ENCODE results near the gene ZNF248.

ZNF248 gene

GRCh38 chr10:37789590-37789989 lies 67.8 kb downstream of the ZNF248 start:
- TF ChIP-seq PATZ1 (CRISPR knock-in tag; IDR thresholded peaks at IDR 0.05; ENCODE audit: borderline replicate concordance): no peak
- TF ChIP-seq, protein P1, sequence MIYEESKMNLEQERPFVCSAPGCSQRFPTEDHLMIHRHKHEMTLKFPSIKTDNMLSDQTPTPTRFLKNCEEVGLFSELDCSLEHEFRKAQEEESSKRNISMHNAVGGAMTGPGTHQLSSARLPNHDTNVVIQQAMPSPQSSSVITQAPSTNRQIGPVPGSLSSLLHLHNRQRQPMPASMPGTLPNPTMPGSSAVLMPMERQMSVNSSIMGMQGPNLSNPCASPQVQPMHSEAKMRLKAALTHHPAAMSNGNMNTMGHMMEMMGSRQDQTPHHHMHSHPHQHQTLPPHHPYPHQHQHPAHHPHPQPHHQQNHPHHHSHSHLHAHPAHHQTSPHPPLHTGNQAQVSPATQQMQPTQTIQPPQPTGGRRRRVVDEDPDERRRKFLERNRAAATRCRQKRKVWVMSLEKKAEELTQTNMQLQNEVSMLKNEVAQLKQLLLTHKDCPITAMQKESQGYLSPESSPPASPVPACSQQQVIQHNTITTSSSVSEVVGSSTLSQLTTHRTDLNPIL (CRISPR knock-in tag; IDR thresholded peaks at IDR 0.05; ENCODE audit: low read depth): no peak
- no peak for TF ChIP-seq OSR1 (CRISPR knock-in tag; IDR thresholded peaks at IDR 0.05)
- TF ChIP-seq ISL1 (CRISPR knock-in tag; IDR thresholded peaks at IDR 0.05): no peak
- TF ChIP-seq, protein P2, sequence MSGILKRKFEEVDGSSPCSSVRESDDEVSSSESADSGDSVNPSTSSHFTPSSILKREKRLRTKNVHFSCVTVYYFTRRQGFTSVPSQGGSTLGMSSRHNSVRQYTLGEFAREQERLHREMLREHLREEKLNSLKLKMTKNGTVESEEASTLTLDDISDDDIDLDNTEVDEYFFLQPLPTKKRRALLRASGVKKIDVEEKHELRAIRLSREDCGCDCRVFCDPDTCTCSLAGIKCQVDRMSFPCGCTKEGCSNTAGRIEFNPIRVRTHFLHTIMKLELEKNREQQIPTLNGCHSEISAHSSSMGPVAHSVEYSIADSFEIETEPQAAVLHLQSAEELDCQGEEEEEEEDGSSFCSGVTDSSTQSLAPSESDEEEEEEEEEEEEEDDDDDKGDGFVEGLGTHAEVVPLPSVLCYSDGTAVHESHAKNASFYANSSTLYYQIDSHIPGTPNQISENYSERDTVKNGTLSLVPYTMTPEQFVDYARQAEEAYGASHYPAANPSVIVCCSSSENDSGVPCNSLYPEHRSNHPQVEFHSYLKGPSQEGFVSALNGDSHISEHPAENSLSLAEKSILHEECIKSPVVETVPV (CRISPR knock-in tag; IDR thresholded peaks at IDR 0.05): no peak
- no peak for TF ChIP-seq GLIS3 (CRISPR knock-in tag; IDR thresholded peaks at IDR 0.05)

DNA sequence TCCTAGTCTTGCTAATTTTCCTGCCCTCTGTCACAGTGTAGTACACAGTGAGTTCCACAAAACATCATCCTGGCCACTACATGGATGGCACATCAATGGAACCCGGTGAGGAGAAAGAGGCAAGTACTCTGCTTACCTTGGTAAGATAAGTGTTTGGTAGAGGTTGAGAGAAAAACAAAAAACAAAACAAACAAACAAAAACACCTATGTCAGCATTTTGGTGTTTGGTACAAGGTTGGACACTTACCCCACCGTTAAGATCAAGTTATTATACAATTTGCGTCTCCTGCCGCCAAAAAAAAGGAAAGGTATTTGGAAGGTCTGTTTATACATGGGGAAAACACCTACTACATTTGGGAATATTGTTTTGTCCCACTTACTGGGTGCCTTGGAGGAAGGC lies 72.7 kb downstream of the ZNF248 start:
- ATAC-seq: no peak
- no peak for TF ChIP-seq ISL1 (CRISPR knock-in tag; IDR thresholded peaks at IDR 0.05)
- TF ChIP-seq POU6F1 (CRISPR knock-in tag; IDR thresholded peaks at IDR 0.05; ENCODE audit: borderline replicate concordance, low read depth): no peak
- TF ChIP-seq ZFP3 (CRISPR knock-in tag; IDR thresholded peaks at IDR 0.05): no peak
- no peak for TF ChIP-seq ZNF70 (CRISPR knock-in tag; IDR thresholded peaks at IDR 0.05)
- no peak for TF ChIP-seq OSR1 (CRISPR knock-in tag; IDR thresholded peaks at IDR 0.05)
- no peak for TF ChIP-seq RARB (CRISPR knock-in tag; IDR thresholded peaks at IDR 0.05)
- TF ChIP-seq TCF4 (CRISPR knock-in tag; IDR thresholded peaks at IDR 0.05; ENCODE audit: borderline replicate concordance): no peak
- TF ChIP-seq BACH2 (CRISPR knock-in tag; IDR thresholded peaks at IDR 0.05; ENCODE audit: borderline replicate concordance): no peak
- TF ChIP-seq, protein P3, sequence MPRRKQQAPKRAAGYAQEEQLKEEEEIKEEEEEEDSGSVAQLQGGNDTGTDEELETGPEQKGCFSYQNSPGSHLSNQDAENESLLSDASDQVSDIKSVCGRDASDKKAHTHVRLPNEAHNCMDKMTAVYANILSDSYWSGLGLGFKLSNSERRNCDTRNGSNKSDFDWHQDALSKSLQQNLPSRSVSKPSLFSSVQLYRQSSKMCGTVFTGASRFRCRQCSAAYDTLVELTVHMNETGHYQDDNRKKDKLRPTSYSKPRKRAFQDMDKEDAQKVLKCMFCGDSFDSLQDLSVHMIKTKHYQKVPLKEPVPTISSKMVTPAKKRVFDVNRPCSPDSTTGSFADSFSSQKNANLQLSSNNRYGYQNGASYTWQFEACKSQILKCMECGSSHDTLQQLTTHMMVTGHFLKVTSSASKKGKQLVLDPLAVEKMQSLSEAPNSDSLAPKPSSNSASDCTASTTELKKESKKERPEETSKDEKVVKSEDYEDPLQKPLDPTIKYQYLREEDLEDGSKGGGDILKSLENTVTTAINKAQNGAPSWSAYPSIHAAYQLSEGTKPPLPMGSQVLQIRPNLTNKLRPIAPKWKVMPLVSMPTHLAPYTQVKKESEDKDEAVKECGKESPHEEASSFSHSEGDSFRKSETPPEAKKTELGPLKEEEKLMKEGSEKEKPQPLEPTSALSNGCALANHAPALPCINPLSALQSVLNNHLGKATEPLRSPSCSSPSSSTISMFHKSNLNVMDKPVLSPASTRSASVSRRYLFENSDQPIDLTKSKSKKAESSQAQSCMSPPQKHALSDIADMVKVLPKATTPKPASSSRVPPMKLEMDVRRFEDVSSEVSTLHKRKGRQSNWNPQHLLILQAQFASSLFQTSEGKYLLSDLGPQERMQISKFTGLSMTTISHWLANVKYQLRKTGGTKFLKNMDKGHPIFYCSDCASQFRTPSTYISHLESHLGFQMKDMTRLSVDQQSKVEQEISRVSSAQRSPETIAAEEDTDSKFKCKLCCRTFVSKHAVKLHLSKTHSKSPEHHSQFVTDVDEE (CRISPR knock-in tag; IDR thresholded peaks at IDR 0.05): no peak
- TF ChIP-seq ZNF8 (CRISPR knock-in tag; IDR thresholded peaks at IDR 0.05): no peak
- no peak for TF ChIP-seq TOX (CRISPR knock-in tag; IDR thresholded peaks at IDR 0.05; ENCODE audit: borderline replicate concordance)
- TF ChIP-seq ARNTL (CRISPR knock-in tag; IDR thresholded peaks at IDR 0.05; ENCODE audit: borderline replicate concordance, low read depth): no peak
- TF ChIP-seq, protein P1 (CRISPR knock-in tag; IDR thresholded peaks at IDR 0.05; ENCODE audit: low read depth): no peak
- TF ChIP-seq ZFP30 (CRISPR knock-in tag; IDR thresholded peaks at IDR 0.05): no peak
- no peak for TF ChIP-seq SNAI2 (CRISPR knock-in tag; IDR thresholded peaks at IDR 0.05)

More at GRCh38 chr10:37789590-37789989, 67.8 kb downstream of the ZNF248 start:
- no peak for ATAC-seq

GRCh38 chr10:37780536-37780935 lies 76.9 kb downstream of the ZNF248 start:
- TF ChIP-seq RARB (CRISPR knock-in tag; IDR thresholded peaks at IDR 0.05): no peak
- TF ChIP-seq PPARA (CRISPR knock-in tag; IDR thresholded peaks at IDR 0.05; ENCODE audit: borderline replicate concordance): no peak
- TF ChIP-seq ARNTL (CRISPR knock-in tag; IDR thresholded peaks at IDR 0.05; ENCODE audit: borderline replicate concordance, low read depth): no peak
- TF ChIP-seq, protein P2 (CRISPR knock-in tag; IDR thresholded peaks at IDR 0.05): no peak
- TF ChIP-seq BACH2 (CRISPR knock-in tag; IDR thresholded peaks at IDR 0.05; ENCODE audit: borderline replicate concordance): no peak
- no peak for TF ChIP-seq ZNF8 (CRISPR knock-in tag; IDR thresholded peaks at IDR 0.05)
- TF ChIP-seq, protein P1 (CRISPR knock-in tag; IDR thresholded peaks at IDR 0.05; ENCODE audit: low read depth): no peak
- no peak for TF ChIP-seq POU6F1 (CRISPR knock-in tag; IDR thresholded peaks at IDR 0.05; ENCODE audit: borderline replicate concordance, low read depth)
- TF ChIP-seq ISL1 (CRISPR knock-in tag; IDR thresholded peaks at IDR 0.05): no peak
- no peak for TF ChIP-seq ZNF565 (CRISPR knock-in tag; conservative IDR thresholded peaks at IDR 0.05; ENCODE audit: low read depth)
- TF ChIP-seq SNAI2 (CRISPR knock-in tag; IDR thresholded peaks at IDR 0.05): no peak
- ATAC-seq: no peak
